Mucosa of descending colon (tissue), 3 donors: ENCODE data around the gene HDAC4. TPM values are rescaled to one million over a fixed set of nuclear protein-coding genes. Genes with fewer than 3 reads are reported as not detected.

ENCODE experiments used
- ATAC-seq: fragments of 200-7000 bp; cut with Tn5 transposase; one replicate; pipeline ENCODE4 v1.9.1; 2020; ENCODE audit warnings: mild to moderate bottlenecking, moderate library complexity
- DNase-seq, 3 donors: peaks; one replicate each; pipeline ENCODE4 v3.0.0-alpha.2; 2020
- H3K36me3 ChIP-seq: fragments of 200-600 bp; one replicate; pipeline ENCODE4 v1.8.0; 2021; ENCODE audit warnings: low read depth, mild to moderate bottlenecking
- H3K4me1 ChIP-seq: fragments of 200-600 bp; one replicate; pipeline ENCODE4 v1.8.0; 2021; ENCODE audit warnings: low read depth, mild to moderate bottlenecking
- H3K4me3 ChIP-seq: fragments of 200-600 bp; one replicate; pipeline ENCODE4 v1.8.0; 2021; ENCODE audit warnings: mild to moderate bottlenecking
- H3K9me3 ChIP-seq: fragments of 200-600 bp; one replicate; pipeline ENCODE4 v1.8.0; 2021; ENCODE audit warnings: mild to moderate bottlenecking
- intact Hi-C, 2 donors: fragments of 100-400 bp; cut with DNase I in 1 of 2; cut with micrococcal nuclease in 1 of 2; formaldehyde crosslinking; loops; one replicate each; pipeline versions ENCODE4 v1.11.0 to v1.11.1; 2022; cut with DNase I, micrococcal nuclease
- total RNA-seq, 3 donors: library from RNA; stranded (reverse); fragmentation: NEBNext Ultra II Directional in 2 of 3; extraction: Animal tissue kit (Norgen Biotek cat#: 25700) in 2 of 3; gene quantifications; one replicate each; pipeline versions ENCODE4 v1.2.1 to v1.2.4, GENCODE V29; 2021 to 2023
- TF ChIP-seq, protein P1 (sequence below): fragments of 200-600 bp; IDR thresholded peaks from one replicate; pipeline ENCODE4 v1.8.0; 2022; ENCODE audit warnings: antibody characterized with exemption, mild to moderate bottlenecking
- donor health status: DM: no; HTN: no; CAD: no; lungs with moderate emphysema.
- donor health status: DM: no; HTN: no; CAD: no.
- donor health status: DM: no; HTN: yes; CAD: no.

The HDAC4 gene
- total RNA-seq, 3 donors from 2014 or later = 41.4 to 147 (median 44.0) TPM

DNA sequence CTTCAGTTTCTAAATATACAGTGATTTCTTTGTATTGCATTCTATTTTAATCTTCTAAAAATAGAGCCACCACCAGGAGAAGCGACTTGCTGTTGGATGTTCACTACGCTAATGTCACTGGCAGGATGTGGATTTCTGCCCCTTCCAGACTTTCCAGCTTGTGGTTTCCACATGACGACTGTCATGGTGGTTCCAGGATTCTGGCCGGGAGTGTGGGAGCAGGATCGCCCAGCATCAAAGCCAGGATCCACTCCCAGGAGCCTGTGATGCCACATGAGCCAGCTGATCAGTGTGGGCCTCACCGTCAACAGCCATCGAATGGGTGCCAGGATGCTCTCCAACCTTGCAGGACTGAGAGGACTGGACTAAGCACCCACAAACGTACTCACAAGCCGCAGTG lies 148.8 kb downstream of the HDAC4 start:
- Histone ChIP-seq H3K4me3 (no peak overlapping the region), H3K36me3 (no peaks in the 10 kb centered on the region), H3K9me3 (no peaks in the 10 kb centered on the region), H3K4me1 (peaks cover 13% of the 10 kb centered on the region)
- TF ChIP-seq, protein P1, sequence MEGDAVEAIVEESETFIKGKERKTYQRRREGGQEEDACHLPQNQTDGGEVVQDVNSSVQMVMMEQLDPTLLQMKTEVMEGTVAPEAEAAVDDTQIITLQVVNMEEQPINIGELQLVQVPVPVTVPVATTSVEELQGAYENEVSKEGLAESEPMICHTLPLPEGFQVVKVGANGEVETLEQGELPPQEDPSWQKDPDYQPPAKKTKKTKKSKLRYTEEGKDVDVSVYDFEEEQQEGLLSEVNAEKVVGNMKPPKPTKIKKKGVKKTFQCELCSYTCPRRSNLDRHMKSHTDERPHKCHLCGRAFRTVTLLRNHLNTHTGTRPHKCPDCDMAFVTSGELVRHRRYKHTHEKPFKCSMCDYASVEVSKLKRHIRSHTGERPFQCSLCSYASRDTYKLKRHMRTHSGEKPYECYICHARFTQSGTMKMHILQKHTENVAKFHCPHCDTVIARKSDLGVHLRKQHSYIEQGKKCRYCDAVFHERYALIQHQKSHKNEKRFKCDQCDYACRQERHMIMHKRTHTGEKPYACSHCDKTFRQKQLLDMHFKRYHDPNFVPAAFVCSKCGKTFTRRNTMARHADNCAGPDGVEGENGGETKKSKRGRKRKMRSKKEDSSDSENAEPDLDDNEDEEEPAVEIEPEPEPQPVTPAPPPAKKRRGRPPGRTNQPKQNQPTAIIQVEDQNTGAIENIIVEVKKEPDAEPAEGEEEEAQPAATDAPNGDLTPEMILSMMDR = no peak
- intact Hi-C loops = no loop called here
- DNase-seq = no peak
- ATAC-seq = no peak

GRCh38 chr2:239250216-239251081 lies 150.4 kb downstream of the HDAC4 start:
- DNase-seq = no peak
- no peak for ATAC-seq
- TF ChIP-seq, protein P1 = no peak
- intact Hi-C loops = no loop called here
- Histone ChIP-seq H3K9me3 (no peaks in the 10 kb centered on the region), H3K4me1 (peaks cover 24% of the 10 kb centered on the region), H3K36me3 (no peaks in the 10 kb centered on the region), H3K4me3 (no peak overlapping the region)

- intact Hi-C loops = no loop called here
- Histone ChIP-seq H3K36me3 (no peaks in the 10 kb centered on the region), H3K4me1 (peaks cover 24% of the 10 kb centered on the region), H3K9me3 (no peaks in the 10 kb centered on the region), H3K4me3 (no peak overlapping the region)
- TF ChIP-seq, protein P1 = no peak
- DNase-seq = peak; percentile 57 to 79 (median 67)
- no peak for ATAC-seq
Observed at GRCh38 chr2:239249776-239250175, 151.0 kb downstream of the HDAC4 start.

DNA sequence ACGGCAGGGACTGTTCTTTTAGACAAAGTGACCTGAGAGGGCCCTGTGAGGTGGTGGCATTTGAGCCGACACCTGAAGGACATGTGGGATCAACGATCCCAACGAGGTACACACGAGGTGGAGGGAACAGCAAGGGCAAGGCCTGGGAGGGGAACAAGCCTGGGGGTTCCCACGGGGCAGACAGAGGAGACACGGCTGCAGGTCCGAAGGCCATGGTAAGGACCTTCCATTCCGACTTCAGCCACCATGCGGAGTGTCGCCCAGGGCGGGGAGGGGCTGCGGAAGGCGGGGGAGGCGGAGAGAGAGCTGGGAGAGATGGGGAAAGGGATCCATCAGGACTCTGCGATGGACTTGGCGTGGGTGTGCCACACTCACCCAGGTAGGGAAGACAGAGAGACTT lies 151.8 kb downstream of the HDAC4 start:
- no peaks in the 10 kb centered on the region for H3K36me3 ChIP-seq
- ATAC-seq (no peak), DNase-seq (peak in 1 of 3 donors; percentile 34)
- H3K9me3 ChIP-seq = no peaks in the 10 kb centered on the region
- TF ChIP-seq, protein P1 = no peak
- intact Hi-C loops = no loop called here
- no peak overlapping the region for H3K4me3 ChIP-seq
- H3K4me1 ChIP-seq = peaks cover 24% of the 10 kb centered on the region

- no peak overlapping the region for H3K4me3 ChIP-seq
- intact Hi-C loops = no loop called here
- peaks cover 24% of the 10 kb centered on the region for H3K4me1 ChIP-seq
- TF ChIP-seq, protein P1 = no peak
- ATAC-seq = peak; percentile 47
- no peaks in the 10 kb centered on the region for H3K9me3 ChIP-seq
- no peaks in the 10 kb centered on the region for H3K36me3 ChIP-seq
- DNase-seq = peak in 1 of 3 donors; percentile 37
Observed at GRCh38 chr2:239247401-239248245, 153.2 kb downstream of the HDAC4 start.
